ENCODE data around the gene RPN2. TPM values are rescaled to one million over a fixed set of nuclear protein-coding genes. Genes with fewer than 3 reads are reported as not detected.
"Not testable (repeated sequence)": the region's sequence is repeated elsewhere in the genome, so short reads cannot be mapped to it uniquely, and the experiment has no call there.

RPN2 gene
- total RNA-seq, result 100 to 1,000 TPM; 102 to 104 TPM

DNA sequence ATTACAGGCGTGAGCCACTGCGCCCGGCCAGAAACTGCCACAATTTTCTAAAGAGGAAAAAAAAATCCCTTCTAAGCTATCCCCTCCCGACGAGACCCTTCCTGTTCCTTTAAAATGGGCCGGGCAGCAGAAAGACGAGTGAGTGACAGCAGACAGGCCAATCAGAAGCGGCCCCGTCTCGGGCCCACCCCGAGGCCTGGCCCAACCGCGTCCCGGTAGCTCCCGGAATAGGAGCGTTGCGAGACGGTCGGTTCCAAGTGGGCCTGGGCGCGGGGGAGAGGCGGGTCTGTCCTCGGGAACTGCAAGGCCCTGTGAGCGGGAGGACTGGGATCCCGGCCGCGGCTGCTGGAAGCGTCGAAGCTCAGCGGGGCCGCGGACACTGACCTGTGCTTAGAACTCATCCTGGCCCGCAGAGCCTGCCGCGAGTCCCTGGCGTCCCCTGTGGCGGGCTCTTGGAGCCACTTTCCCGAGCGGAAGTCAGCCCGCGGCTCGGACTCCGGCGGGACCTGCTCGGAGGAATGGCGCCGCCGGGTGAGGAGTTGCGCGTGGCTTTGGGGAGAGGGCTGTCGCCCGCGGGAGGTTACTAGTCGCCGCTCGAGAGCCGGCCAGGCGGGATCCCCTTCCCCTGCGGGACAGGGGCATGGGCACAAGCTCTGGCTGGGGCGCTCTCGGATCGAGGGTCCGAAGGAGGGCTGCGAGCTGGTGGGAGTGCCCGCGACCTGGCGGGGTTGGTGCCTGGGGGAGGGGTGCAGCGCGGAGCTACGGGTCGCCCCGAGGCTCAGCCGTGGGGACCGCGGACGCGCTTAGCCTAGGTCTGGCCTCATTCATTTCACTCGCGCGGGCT lies at the start of gene RPN2, which contains the start of gene MROH8:
Gene RPN2, plus strand, starts transcription at position 492 of the 844 bp plus-strand sequence. Its CDS starts 27 bp downstream, at position 519.
Gene MROH8, minus strand, starts transcription at position 710 of the 844 bp plus-strand sequence.
- Mint-ChIP-seq H3K9me3 (no peaks in the 10 kb centered on the region), H3K36me3 (ENCODE audit: low read depth) (peaks cover 4% of the 10 kb centered on the region), H3K27me3 (ENCODE audit: low read depth) (no peaks in the 10 kb centered on the region), H3K4me1 (ENCODE audit: low read depth) (peaks cover 37% of the 10 kb centered on the region), H3K27ac (peak within 1 kb of the TSS; percentile 97), H3K4me3 (peak within 1 kb of the TSS; percentile 94)
- intact Hi-C loops (cut with micrococcal nuclease), result loop anchor here (1.0 to 2.0 kb wide), 6 partner anchors 10 to 854 kb away; partner anchors contain the start of genes BLCAP, RPRD1B, SAMHD1 and TTI1
- CTCF ChIA-PET, result interaction anchor here (0.5 to 4.9 kb wide), 7 partner anchors 12 to 349 kb away, joined by 3 to 45 read pairs (median 4); no protein-coding TSS in a partner anchor
- peak; percentile 98 for DNase-seq

DNA sequence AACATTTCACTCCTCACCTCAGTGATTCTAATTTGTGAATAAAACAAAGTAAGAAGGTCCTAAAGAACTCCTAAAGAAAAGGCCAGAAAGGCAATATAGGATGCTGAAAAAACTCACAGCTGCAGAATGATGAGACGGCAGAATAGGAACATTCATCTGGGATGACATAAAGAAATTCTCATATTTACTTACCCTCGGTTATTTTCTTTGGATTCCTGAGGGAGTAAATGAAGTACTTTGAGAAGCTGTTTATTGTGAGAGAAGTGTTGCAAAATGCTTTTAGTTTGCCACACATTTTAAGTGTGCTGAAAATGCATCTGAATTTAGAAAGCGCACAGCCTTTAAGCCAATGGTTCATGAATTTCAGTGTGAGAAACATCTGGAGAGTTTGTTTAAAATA lies 47.6 kb upstream of the RPN2 start:
- no peaks in the 10 kb centered on the region for H3K4me1 Mint-ChIP-seq (ENCODE audit: low read depth)
- DNase-seq, result no peak
- no peaks in the 10 kb centered on the region for H3K36me3 Mint-ChIP-seq (ENCODE audit: low read depth)
- CTCF ChIA-PET, result interaction anchor here (1.0 kb wide), 1 partner anchor 60 kb away, joined by 3 read pairs; no protein-coding TSS in a partner anchor
- intact Hi-C loops (cut with micrococcal nuclease), result no loop called here
- H3K27ac Mint-ChIP-seq, result no peak overlapping the region
- no peaks in the 10 kb centered on the region for H3K27me3 Mint-ChIP-seq (ENCODE audit: low read depth)
- no peak overlapping the region for H3K4me3 Mint-ChIP-seq
- no peaks in the 10 kb centered on the region for H3K9me3 Mint-ChIP-seq

- CTCF ChIA-PET, result no interaction called here
- Mint-ChIP-seq H3K4me3 (no peak overlapping the region), H3K27me3 (ENCODE audit: low read depth) (no peaks in the 10 kb centered on the region), H3K9me3 (no peaks in the 10 kb centered on the region), H3K4me1 (ENCODE audit: low read depth) (no peaks in the 10 kb centered on the region), H3K27ac (no peak overlapping the region), H3K36me3 (ENCODE audit: low read depth) (no peaks in the 10 kb centered on the region)
- intact Hi-C loops (cut with micrococcal nuclease), result no loop called here
- DNase-seq, result no peak
Observed at GRCh38 chr20:37133952-37134351, 45.2 kb upstream of the RPN2 start.

DNA sequence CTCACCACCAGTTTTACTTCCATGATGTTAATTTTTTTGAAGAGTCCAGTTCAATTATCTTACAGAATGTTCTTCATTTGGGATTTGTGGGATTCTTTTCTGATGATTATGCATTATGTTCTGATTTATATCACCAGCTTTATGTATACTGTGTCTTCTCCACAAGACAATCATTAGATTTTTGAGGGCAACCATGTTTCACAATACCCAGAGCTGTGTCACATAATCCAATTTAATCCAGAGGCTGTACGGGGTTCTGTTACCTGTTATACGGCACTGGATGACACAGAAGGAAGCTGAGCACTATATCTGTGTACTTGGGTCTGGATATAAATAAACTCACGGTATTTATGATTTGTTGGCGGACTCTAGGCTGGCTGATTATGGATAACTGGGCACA lies 41.6 kb upstream of the RPN2 start:
- Mint-ChIP-seq H3K4me1 (ENCODE audit: low read depth) (no peaks in the 10 kb centered on the region), H3K9me3 (no peaks in the 10 kb centered on the region), H3K27ac (no peak overlapping the region), H3K36me3 (ENCODE audit: low read depth) (no peaks in the 10 kb centered on the region), H3K4me3 (no peak overlapping the region), H3K27me3 (ENCODE audit: low read depth) (no peaks in the 10 kb centered on the region)
- CTCF ChIA-PET, result interaction anchor here (0.5 kb wide), 1 partner anchor 1145 kb away, joined by 4 read pairs; no protein-coding TSS in a partner anchor
- intact Hi-C loops (cut with micrococcal nuclease), result no loop called here
- DNase-seq, result no peak

- intact Hi-C loops (cut with micrococcal nuclease), result no loop called here
- no peaks in the 10 kb centered on the region for H3K9me3 Mint-ChIP-seq
- no peaks in the 10 kb centered on the region for H3K4me1 Mint-ChIP-seq (ENCODE audit: low read depth)
- CTCF ChIA-PET, result no interaction called here
- no peaks in the 10 kb centered on the region for H3K36me3 Mint-ChIP-seq (ENCODE audit: low read depth)
- no peak for DNase-seq
- H3K4me3 Mint-ChIP-seq, result no peak overlapping the region
- no peaks in the 10 kb centered on the region for H3K27me3 Mint-ChIP-seq (ENCODE audit: low read depth)
- no peak overlapping the region for H3K27ac Mint-ChIP-seq
Observed at GRCh38 chr20:37142708-37143107, 36.4 kb upstream of the RPN2 start.

- Mint-ChIP-seq H3K27ac (no peak overlapping the region), H3K36me3 (ENCODE audit: low read depth) (no peaks in the 10 kb centered on the region), H3K4me1 (ENCODE audit: low read depth) (no peaks in the 10 kb centered on the region), H3K9me3 (no peaks in the 10 kb centered on the region), H3K27me3 (ENCODE audit: low read depth) (no peaks in the 10 kb centered on the region), H3K4me3 (no peak overlapping the region)
- intact Hi-C loops (cut with micrococcal nuclease), result no loop called here
- CTCF ChIA-PET, result no interaction called here
- DNase-seq, result no peak
Observed at GRCh38 chr20:37144856-37145404, 34.2 kb upstream of the RPN2 start.

- CTCF ChIA-PET, result no interaction called here
- intact Hi-C loops (cut with micrococcal nuclease), result no loop called here
- Mint-ChIP-seq H3K9me3 (no peaks in the 10 kb centered on the region), H3K4me1 (ENCODE audit: low read depth) (no peaks in the 10 kb centered on the region), H3K27me3 (ENCODE audit: low read depth) (no peaks in the 10 kb centered on the region), H3K27ac (no peak overlapping the region), H3K36me3 (ENCODE audit: low read depth) (no peaks in the 10 kb centered on the region), H3K4me3 (no peak overlapping the region)
- DNase-seq, result no peak
Observed at GRCh38 chr20:37147250-37147649, 31.9 kb upstream of the RPN2 start.

GRCh38 chr20:37150864-37151263 lies 28.3 kb upstream of the RPN2 start:
- CTCF ChIA-PET; H3K4me1 Mint-ChIP-seq (ENCODE audit: low read depth); H3K36me3 Mint-ChIP-seq (ENCODE audit: low read depth); H3K4me3 Mint-ChIP-seq; DNase-seq; H3K27ac Mint-ChIP-seq; H3K27me3 Mint-ChIP-seq (ENCODE audit: low read depth); H3K9me3 Mint-ChIP-seq; intact Hi-C loops (cut with micrococcal nuclease): not testable (repeated sequence)

GRCh38 chr20:37151529-37151928 lies 27.6 kb upstream of the RPN2 start:
- Mint-ChIP-seq H3K27ac (no peak overlapping the region), H3K27me3 (ENCODE audit: low read depth) (no peaks in the 10 kb centered on the region), H3K4me1 (ENCODE audit: low read depth) (no peaks in the 10 kb centered on the region), H3K36me3 (ENCODE audit: low read depth) (no peaks in the 10 kb centered on the region), H3K4me3 (no peak overlapping the region), H3K9me3 (no peaks in the 10 kb centered on the region)
- CTCF ChIA-PET, result no interaction called here
- intact Hi-C loops (cut with micrococcal nuclease), result no loop called here
- DNase-seq, result no peak

DNA sequence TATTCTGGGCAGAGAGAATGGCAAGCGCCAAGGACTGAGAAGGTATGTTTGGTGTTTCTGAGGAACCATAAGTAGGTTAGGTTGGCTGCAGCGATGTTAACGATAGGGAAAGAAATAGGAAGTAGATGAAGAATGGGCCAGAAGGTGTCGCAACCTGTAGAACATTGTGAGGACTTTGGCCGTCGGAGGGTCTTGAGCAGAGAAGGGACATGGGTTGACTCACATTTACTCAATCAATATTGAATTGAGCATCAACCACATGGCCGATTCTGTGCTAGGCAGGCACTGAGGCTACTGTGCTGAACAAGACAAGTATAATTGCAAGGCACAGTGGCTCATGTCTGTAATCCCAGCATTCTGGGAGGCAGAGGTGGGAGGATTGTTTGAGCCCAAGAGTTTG lies 26.8 kb upstream of the RPN2 start:
- no peaks in the 10 kb centered on the region for H3K27me3 Mint-ChIP-seq (ENCODE audit: low read depth)
- intact Hi-C loops (cut with micrococcal nuclease), result no loop called here
- CTCF ChIA-PET, result no interaction called here
- H3K4me3 Mint-ChIP-seq, result no peak overlapping the region
- H3K27ac Mint-ChIP-seq, result no peak overlapping the region
- H3K9me3 Mint-ChIP-seq, result no peaks in the 10 kb centered on the region
- no peaks in the 10 kb centered on the region for H3K4me1 Mint-ChIP-seq (ENCODE audit: low read depth)
- no peaks in the 10 kb centered on the region for H3K36me3 Mint-ChIP-seq (ENCODE audit: low read depth)
- no peak for DNase-seq

DNA sequence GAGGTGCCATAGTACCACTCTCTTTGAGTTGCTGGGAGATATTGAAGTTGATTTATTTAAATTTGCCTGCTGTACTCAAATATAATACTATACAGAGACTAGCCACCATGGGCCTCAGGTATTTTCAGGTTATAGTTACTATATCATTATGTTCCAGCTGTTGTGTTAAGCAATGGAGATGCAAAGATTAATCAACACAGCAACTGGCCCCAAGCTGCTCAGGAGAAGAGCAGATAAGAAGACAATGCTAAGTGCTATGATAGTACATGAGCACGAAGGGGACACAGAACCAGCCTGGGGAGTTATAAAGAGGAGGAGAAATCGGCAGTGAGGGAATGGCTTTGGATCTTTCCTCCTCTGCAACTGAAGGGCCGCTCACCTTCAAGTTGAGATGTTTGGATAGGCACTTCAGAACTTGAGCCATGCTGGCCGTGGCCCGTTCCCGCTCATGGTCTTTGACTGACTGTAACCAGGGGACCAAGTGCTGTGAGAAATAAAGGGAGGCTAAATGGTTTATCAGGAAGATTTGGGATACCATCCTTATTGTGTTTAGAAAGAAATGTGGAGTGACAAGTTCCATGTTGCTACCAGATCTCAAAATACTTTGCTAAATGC lies 24.3 kb upstream of the RPN2 start:
- Mint-ChIP-seq H3K36me3 (ENCODE audit: low read depth) (no peaks in the 10 kb centered on the region), H3K27ac (no peak overlapping the region), H3K4me1 (ENCODE audit: low read depth) (no peaks in the 10 kb centered on the region), H3K27me3 (ENCODE audit: low read depth) (no peaks in the 10 kb centered on the region), H3K4me3 (no peak overlapping the region), H3K9me3 (no peaks in the 10 kb centered on the region)
- DNase-seq, result no peak
- CTCF ChIA-PET, result no interaction called here
- intact Hi-C loops (cut with micrococcal nuclease), result no loop called here

DNA sequence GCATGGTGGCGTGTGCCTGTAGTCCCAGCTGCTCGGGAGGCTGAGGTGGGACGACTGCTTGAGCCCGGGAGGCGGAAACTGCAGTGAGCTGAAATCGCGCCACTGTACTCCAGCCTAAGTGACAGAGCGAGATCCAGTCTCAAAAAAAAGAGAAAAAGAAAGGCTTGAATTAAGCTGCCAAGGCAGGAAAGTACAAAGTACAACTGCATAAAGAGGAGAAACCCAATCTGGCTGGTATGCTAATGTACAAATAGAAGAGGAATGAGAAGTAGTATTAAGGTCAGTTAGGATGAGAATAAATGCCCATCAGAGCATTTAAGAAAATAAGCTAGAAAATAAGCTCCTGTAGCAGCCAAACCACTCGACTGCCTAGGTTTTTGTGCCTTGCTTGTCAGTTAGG lies 23.1 kb upstream of the RPN2 start:
- CTCF ChIA-PET, result interaction anchor here (0.7 kb wide), 2 partner anchors 16 to 122 kb away, joined by 3 read pairs; no protein-coding TSS in a partner anchor
- intact Hi-C loops (cut with micrococcal nuclease), result no loop called here
- Mint-ChIP-seq H3K27me3 (ENCODE audit: low read depth) (no peaks in the 10 kb centered on the region), H3K4me1 (ENCODE audit: low read depth) (no peaks in the 10 kb centered on the region), H3K9me3 (no peaks in the 10 kb centered on the region), H3K4me3 (no peak overlapping the region), H3K27ac (no peak overlapping the region), H3K36me3 (ENCODE audit: low read depth) (no peaks in the 10 kb centered on the region)
- no peak for DNase-seq

All from activated naive CD4-positive, alpha-beta T cell treated with anti-CD3 and anti-CD28 coated beads for 36 hours (primary cell).